GM19467 (cell line): Measurements from ENCODE around the gene KCNMB2.
A peak's percentile ranks its signal among the peaks of the same experiment; 100 is the strongest.

Experiments
- ATAC-seq: cut with Tn5 transposase; IDR thresholded peaks from one replicate; pipeline ENCODE4 v1.9.1; 2021; ENCODE audit warnings: mild to moderate bottlenecking, moderate library complexity; ENCODE audit not compliant: unreplicated experiment

The KCNMB2 gene

GRCh38 chr3:178536211-178537079 lies at the start of gene KCNMB2:
Gene KCNMB2 (plus strand): TSS chr3:178536436.
- ATAC-seq, result no peak

GRCh38 chr3:178486903-178487302 lies 49.3 kb upstream of the KCNMB2 start:
- ATAC-seq, result no peak

GRCh38 chr3:178487752-178488151 lies 48.5 kb upstream of the KCNMB2 start:
- ATAC-seq, result no peak

- ATAC-seq, result no peak
These were observed 44.5 kb upstream of the KCNMB2 start for GRCh38 chr3:178491751-178492150.

GRCh38 chr3:178492491-178492890 lies 43.7 kb upstream of the KCNMB2 start:
- ATAC-seq, result no peak

- ATAC-seq, result no peak
These were observed 41.9 kb upstream of the KCNMB2 start for GRCh38 chr3:178494386-178494785.

GRCh38 chr3:178496911-178497310 lies 39.3 kb upstream of the KCNMB2 start:
- ATAC-seq, result no peak

GRCh38 chr3:178498871-178499270 lies 37.4 kb upstream of the KCNMB2 start:
- ATAC-seq, result no peak

- no peak for ATAC-seq
These were observed 35.6 kb upstream of the KCNMB2 start for GRCh38 chr3:178500631-178501030.

GRCh38 chr3:178504128-178504527 lies 32.1 kb upstream of the KCNMB2 start:
- no peak for ATAC-seq

GRCh38 chr3:178505832-178506231 lies 30.4 kb upstream of the KCNMB2 start:
- no peak for ATAC-seq

GRCh38 chr3:178507507-178508442 lies 28.5 kb upstream of the KCNMB2 start:
- ATAC-seq, result no peak

- ATAC-seq, result no peak
These were observed 27.8 kb upstream of the KCNMB2 start for GRCh38 chr3:178508443-178508825.

GRCh38 chr3:178510496-178510895 lies 25.7 kb upstream of the KCNMB2 start:
- ATAC-seq, result no peak

GRCh38 chr3:178512647-178513046 lies 23.6 kb upstream of the KCNMB2 start:
- ATAC-seq, result no peak

GRCh38 chr3:178513546-178514380 lies 22.5 kb upstream of the KCNMB2 start:
- ATAC-seq, result no peak

GRCh38 chr3:178514401-178514800 lies 21.8 kb upstream of the KCNMB2 start:
- ATAC-seq, result no peak

- ATAC-seq, result peak; percentile 30
These were observed 21.0 kb upstream of the KCNMB2 start for GRCh38 chr3:178515076-178515744.

GRCh38 chr3:178517665-178518334 lies 18.4 kb upstream of the KCNMB2 start:
- ATAC-seq, result no peak
